C1 segment of cervical spinal cord (tissue), 14 donors: Measurements from ENCODE around the gene PPP6R2.
A peak's percentile ranks its signal among the peaks of the same experiment; 100 is the strongest.
"Not testable (repeated sequence)": the region's sequence is repeated elsewhere in the genome, so short reads cannot be mapped to it uniquely, and the experiment has no call there.

Experiments used
- DNase-seq, 14 donors: peaks; one replicate each; lab custom pipeline; 2025; lab: John Stamatoyannopoulos, UW

Gene PPP6R2

GRCh38 chr22:50317674-50318073, 25.5 kb upstream of the PPP6R2 start:
- DNase-seq = no peak

DNA sequence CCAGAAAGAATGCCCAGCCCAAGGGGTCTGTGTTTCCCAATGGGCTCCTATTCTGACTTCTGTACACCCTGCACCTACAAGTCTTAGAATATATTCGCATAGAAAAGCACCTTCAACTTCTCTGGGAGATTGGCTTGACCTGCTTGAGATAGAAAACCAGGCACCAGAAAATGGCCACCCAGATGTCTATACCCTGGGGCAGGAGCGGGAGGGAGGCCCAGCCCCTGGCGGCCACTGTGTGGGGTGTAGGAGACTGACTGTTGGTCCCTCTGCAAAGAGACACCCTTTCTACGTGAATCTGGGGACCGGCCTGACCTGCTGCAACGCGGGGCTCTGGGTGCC, 24.8 kb upstream of the PPP6R2 start:
- DNase-seq = no peak

GRCh38 chr22:50318698-50319411, 24.3 kb upstream of the PPP6R2 start:
- no peak for DNase-seq

DNA sequence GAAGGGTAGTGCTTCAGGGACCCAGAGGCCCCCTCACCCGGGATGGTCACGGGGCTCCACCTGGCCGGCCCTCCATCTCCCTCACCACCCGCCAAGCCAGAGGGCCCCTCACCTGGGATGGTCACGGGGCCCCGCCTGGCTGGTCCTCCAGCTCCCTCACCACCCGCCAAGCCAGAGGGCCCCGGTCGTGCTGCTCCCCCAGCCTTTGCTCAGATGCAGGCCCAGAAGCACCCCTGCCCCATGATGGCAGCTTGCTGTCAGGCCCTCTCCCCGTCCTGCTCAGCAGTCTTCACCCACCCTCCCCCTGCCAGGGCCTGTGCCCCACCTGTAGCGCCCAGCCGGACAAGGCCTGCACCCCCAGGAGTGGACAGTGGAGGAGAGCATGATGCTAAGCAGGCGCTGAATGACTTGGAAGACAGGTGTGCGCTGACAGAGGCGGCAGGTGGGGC, 23.6 kb upstream of the PPP6R2 start:
- no peak for DNase-seq

DNA sequence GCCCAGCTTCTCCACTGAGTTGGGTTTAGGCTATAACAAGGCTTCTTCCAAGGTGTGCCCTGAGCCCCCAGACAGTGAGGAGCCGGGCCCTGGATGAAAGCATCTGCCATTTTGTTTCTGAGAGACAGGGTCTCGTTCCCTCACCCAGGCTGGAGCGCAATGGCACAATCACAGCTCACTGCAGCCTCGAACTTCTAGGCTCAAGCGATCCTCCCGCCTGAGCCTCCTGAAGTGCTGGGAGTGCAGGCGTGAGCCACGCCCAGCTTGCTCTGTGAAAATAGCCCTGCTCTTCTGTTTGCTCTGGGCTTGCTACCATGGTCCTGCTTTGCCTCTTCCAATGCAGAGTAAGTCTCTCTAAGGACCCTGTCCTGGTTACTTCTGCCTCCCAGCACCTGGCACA, 23.0 kb upstream of the PPP6R2 start:
- DNase-seq = no peak

DNA sequence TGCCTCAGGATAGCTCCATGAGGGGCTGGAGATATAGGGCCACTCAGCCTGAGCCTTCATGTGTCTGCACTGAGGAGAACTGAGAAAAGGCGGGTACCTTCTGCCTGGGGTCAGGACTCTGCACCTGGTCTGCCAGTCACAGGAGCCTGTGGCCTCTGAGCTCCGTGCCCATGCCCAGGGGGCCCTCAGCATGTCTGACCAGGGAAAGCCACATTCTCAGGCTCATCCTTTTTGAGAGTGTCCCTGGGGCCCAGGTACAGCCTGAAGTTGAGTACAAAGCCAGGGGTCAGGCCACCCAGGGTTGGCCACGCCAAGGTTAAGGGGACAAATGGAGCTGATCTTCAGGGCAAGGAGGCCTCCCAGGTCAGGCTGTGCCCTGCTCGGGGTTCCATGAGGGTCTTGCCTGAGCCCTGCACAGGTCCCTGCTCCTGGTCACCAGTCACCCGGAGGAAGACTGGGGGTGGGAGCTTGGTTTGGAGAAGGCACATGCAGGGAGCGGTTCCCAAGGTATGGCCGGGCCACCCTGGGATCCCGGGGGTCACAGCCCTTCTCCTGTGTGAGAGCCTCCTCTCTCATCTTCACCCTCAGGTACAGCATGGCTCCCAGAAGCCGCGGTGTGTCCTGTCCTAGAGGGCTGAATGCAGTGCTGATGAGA, 22.3 kb upstream of the PPP6R2 start:
- no peak for DNase-seq

GRCh38 chr22:50322382-50323104, 20.6 kb upstream of the PPP6R2 start:
- DNase-seq = not testable (repeated sequence)

DNA sequence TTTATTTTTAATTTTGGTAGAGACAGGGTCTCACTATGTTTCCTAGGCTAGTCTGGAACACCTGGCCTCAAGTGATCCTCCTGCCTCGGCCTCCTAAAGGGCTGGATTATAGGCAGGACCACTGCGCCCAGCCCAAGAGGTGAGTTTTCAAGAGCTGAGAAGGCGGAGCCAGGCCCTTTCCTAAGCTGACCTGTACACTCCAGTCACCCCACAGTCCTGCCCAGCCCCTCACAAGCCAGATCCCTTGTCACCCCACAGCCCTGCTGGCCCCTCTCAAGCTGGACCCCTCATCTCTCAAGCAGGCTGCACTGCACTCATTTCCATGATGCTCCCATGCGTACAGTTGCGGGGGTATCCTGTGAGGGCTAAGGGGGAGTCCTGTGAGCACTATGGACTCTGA, 19.2 kb upstream of the PPP6R2 start:
- no peak for DNase-seq

GRCh38 chr22:50325444-50326224, 17.5 kb upstream of the PPP6R2 start:
- no peak for DNase-seq

GRCh38 chr22:50326225-50326955, 16.7 kb upstream of the PPP6R2 start:
- DNase-seq = no peak

DNA sequence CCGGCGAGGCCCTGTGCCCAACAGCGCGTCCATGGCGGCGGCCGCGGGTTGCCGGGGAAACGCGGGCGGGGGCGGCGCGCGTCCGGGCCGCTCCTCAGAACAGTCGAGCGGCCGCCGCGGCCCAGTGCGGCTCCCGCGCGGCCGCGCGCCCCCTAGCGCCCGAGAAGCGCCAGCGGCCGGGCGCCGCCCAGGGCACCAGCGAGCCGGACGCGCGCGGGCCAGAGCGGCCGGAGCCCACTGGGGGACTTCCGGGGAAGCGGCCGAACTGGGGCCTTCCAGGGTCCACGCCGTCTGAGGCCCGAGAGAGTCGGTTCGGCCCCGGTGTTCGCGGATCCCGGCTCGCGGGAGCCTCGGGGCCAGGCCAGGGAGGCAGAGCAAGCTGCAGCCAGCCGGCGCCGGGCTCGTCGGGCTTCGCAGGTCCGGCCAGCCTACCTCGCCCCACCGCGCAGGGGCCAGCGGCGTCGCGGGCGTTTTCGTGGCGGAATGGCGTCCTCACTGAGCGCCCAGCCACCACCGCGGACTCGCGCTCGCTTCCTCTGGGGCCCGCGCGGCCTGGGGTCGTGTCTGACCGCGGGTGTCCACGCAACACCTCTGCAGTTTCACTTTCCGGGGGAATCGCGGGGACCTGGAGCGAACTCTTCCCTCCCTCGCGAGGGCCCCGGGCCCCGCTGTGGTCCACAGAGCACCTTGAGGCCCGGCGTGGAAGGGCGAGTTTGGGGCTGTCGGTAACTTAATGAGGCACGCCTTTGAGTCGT, 16.0 kb upstream of the PPP6R2 start, which contains the start of gene DENND6B:
Gene DENND6B, minus strand, starts transcription at position 57 of the 755 bp plus-strand sequence. Its CDS starts 24 bp downstream, at position 33.
- DNase-seq = peak in 12 of 14 donors; percentile 32 to 89 (median 76)

GRCh38 chr22:50327711-50328019, 15.5 kb upstream of the PPP6R2 start:
- no peak for DNase-seq

DNA sequence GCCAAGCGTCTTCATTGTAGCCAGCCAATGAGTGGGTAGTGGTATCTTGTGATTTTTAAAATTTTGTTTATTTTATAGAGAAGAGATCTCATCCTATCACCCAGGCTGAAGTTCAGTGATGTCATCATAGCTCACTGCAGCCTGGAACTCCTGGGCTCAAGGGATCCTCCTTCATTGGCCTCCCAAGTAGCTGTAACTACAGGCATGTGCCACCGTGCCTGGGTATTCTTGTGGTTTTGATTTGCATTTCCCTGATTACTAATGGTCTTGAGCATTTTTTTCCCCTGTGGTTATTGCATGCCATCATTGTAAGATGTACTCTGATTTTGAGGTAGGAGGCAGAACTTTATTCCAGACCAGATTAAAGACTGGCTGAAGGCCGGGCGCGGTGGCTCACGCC, 13.9 kb upstream of the PPP6R2 start:
- no peak for DNase-seq

GRCh38 chr22:50334433-50334832, 8.7 kb upstream of the PPP6R2 start:
- DNase-seq = not testable (repeated sequence)

DNA sequence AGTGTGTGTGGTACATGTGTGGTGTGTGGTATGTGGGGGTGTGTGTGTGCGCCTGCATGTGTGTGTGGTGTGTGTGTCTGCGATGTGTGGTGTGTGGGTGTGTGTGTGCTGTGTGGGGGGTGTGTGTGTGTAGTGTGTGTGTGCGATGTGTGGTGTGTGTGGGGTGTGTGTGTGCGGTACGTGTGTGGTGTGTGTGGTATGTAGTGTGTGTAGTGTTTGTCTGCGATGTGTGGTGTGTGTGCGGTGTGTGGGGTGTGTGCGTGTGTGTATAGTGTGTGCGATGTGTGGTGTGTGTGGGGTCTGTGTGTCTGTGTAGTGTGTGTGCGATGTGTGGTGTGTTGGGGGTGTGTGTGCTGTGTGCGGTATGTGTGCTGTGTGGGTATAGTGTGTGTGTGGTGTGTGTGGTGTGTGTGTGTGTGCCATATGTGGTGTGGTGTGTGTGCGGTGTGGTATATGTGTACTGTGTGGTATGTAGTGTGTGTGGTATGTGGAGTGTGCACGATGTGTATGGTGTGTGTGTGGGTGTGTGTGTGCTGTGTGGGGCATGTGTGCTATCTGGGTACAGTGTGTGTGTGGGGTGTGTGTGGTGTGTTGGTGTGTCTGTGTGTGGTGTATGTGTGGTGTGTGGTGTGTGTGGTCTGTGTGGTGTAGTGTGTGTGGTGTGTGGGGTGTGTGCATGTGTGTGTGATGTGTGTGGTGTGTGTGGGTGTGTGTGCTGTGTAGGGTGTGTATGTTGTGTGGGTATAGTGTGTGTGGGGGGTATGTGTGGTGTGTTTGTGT, 5.7 kb upstream of the PPP6R2 start:
- DNase-seq = no peak

DNA sequence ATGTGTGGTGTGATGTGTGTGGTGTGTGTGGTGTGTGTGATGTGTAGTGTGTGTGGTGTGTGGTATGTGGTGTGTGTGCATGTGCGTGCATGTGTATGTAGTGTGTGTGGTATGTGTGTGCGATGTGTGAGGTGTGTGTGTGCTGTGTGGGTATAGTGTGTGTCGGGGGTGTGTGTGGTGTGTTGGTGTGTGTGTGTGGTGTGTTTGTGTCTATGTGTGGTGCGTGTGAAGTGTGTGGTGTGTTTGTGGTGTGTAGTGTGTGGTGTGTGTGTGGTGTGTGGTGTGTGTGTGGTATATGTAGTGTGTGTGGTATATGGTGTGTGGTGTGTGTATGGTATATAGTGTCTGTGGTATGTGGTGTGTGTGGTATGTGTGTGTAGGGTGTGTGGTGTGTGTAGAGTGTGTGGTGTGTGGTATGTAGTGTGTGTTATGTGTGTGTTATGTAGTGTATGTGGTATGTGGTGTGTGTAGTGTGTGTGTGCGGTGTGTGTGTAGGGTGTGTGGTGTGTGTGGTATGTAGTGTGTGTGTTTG, 5.0 kb upstream of the PPP6R2 start:
- DNase-seq = no peak

DNA sequence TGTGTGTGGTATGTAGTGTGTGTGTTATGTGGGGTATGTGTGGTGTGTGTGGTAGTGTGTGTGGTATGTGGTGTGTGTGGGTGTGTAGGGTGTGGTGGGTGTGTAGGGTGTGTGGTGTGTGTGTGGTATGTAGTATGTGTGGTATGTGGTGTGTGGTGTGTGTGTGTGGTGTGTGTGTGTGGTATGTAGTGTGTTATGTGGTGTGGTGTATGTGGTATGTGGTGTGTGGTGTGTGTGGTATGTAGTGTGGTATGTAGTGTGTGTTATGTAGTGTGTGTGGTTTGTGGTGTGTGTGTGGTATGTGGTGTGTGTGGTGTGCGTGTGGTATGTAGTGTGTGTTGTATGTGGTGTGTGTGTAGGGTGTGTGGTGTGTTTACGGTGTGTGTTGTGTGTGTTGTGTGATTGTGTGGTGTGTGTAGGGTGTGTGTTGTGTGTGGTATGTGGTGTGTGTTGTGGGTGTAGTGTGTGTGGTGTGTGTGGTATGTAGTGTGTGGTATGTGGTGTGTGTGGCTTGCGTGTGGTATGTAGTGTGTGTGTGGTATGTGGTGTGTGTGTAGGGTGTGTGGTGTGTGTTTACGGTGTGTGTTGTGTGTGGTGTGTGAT, 4.2 kb upstream of the PPP6R2 start:
- DNase-seq = no peak

- DNase-seq = no peak
Measured at GRCh38 chr22:50339945-50340879, 2.9 kb upstream of the PPP6R2 start.
